Right atrium auricular region (tissue), 2 donors: Measurements from ENCODE around the gene MAGI1. TPM values are rescaled to one million over a fixed set of nuclear protein-coding genes. Genes with fewer than 3 reads are reported as not detected.

Experiments used
- DNase-seq: peaks from one replicate; pipeline ENCODE4 v3.0.0-alpha.2; 2019; ENCODE audit warnings: low spot score
- H3K27ac ChIP-seq, 2 donors: fragments of 200-600 bp; sonication (generic); 1 replicate in 1 of 2; 2 replicates in 1 of 2; pipeline ENCODE4 v1.5.1; 2016 to 2019
- H3K27me3 ChIP-seq, 2 donors: fragments of 200-600 bp; sonication (generic); one replicate each; pipeline versions ENCODE4 v1.5.1 to v1.6.0; 2017 to 2019
- H3K36me3 ChIP-seq: fragments of 200-600 bp; sonication (generic); one replicate; pipeline ENCODE4 v1.5.1; 2016
- H3K4me1 ChIP-seq, 2 donors: fragments of 200-600 bp; sonication (generic); one replicate each; pipeline versions ENCODE4 v1.5.1 to v1.6.0; 2017 to 2019
- H3K4me3 ChIP-seq, 2 donors: fragments of 200-600 bp; sonication (generic); 1 replicate in 1 of 2; 2 replicates in 1 of 2; pipeline ENCODE4 v1.5.1; 2017 to 2019; ENCODE audit warnings: mild to moderate bottlenecking in 1 of 2, moderate library complexity in 1 of 2
- H3K9me3 ChIP-seq, 2 donors: fragments of 200-600 bp; sonication (generic); one replicate each; pipeline ENCODE4 v1.5.1; 2019
- CTCF ChIP-seq, 2 donors: fragments of 200-600 bp; sonication (generic); IDR thresholded peaks; one replicate each; pipeline ENCODE4 v1.5.1; 2019; ENCODE audit warnings: antibody characterized with exemption in 2 of 2
- total RNA-seq, 2 donors: library from RNA; depleted of rRNA; stranded (reverse); fragments of >200 nt; gene quantifications; one replicate each; pipeline ENCODE4 v1.1.0, GENCODE V29; 2016

Gene MAGI1
- total RNA-seq, 2 donors from 2014 or later: 28.5 to 34.8 TPM

GRCh38 chr3:66077973-66078372 lies 39.3 kb upstream of the MAGI1 start:
- TF ChIP-seq CTCF (IDR thresholded peaks at IDR 0.05): no peak
- no peak for DNase-seq
- H3K4me3 ChIP-seq: no peak overlapping the region
- H3K27ac ChIP-seq: no peak overlapping the region
- no peaks in the 10 kb centered on the region for H3K27me3 ChIP-seq
- H3K36me3 ChIP-seq: no peaks in the 10 kb centered on the region
- no peaks in the 10 kb centered on the region for H3K9me3 ChIP-seq
- H3K4me1 ChIP-seq: no peaks in the 10 kb centered on the region

DNA sequence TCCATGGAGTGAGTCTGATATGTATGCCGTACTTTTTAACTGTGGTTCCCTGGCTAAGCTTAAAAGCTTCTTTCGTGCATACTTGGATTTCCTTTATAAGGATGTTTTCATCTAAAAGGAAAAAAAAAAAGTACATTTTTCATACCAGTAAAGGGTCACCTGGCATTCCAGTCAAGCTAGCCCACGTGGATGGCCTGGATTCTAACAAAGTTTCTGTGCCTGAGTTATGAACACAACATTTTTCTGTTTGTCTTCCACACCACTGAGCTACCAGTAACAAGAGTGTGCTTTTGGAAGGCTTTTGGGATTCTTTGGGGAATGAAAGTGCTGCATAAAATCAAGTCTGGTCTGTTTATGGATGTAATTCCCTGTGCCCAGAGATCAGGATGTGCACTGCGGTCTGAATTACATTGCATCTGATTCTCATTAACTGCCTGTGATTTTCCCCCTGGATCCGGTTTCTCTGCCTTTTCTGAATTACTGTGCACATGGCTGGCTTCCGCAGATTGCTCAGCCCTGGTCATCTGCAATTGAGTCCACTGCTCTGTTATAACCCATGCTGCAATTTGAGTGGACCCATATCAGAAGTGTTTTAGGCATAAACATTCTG lies 38.2 kb upstream of the MAGI1 start:
- no peak for TF ChIP-seq CTCF (IDR thresholded peaks at IDR 0.05)
- Histone ChIP-seq H3K27me3 (no peaks in the 10 kb centered on the region), H3K4me1 (no peaks in the 10 kb centered on the region), H3K4me3 (no peak overlapping the region), H3K27ac (no peak overlapping the region), H3K36me3 (no peaks in the 10 kb centered on the region), H3K9me3 (no peaks in the 10 kb centered on the region)
- DNase-seq: no peak

GRCh38 chr3:66075281-66075680 lies 36.6 kb upstream of the MAGI1 start:
- TF ChIP-seq CTCF (IDR thresholded peaks at IDR 0.05): no peak
- no peaks in the 10 kb centered on the region for H3K4me1 ChIP-seq
- no peak for DNase-seq

DNA sequence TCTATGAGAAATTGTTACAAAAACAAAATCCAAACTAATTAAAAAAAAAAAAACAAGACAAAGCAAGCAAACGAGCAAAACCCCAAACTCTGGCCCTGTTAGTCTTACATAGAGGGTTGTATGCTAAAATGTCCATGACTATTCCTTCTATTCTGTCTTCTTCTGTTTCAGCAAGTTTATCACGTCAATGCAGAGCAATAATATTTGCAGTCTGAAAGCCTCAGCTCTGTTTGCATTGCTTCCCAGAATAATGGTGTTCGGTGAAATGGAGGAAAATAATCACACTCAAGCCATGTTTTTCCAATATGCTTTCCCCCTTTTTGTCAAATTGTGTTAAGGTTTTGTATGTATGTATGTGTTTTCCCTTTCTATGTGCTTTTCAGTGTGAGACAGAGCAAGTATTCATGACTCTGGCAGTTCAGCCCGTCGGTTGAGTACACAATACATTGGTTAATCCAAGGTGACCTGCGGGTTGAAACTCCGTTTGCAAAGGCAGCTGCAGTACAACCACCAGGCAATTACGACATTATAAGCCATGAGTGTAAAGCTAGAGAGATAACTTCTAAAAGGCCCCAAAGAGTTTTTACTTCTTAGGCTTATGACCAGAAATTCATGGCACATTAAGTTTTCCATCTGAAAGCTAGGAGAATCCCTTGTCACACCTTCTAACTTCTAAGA lies 34.9 kb upstream of the MAGI1 start:
- no peaks in the 10 kb centered on the region for H3K36me3 ChIP-seq
- no peaks in the 10 kb centered on the region for H3K4me1 ChIP-seq
- no peak for TF ChIP-seq CTCF (IDR thresholded peaks at IDR 0.05)
- no peaks in the 10 kb centered on the region for H3K27me3 ChIP-seq
- no peak overlapping the region for H3K4me3 ChIP-seq
- H3K27ac ChIP-seq: no peak overlapping the region
- peaks cover 0 to 15% of the 10 kb centered on the region in 2 donors for H3K9me3 ChIP-seq
- DNase-seq: no peak

More at GRCh38 chr3:66075281-66075680, 36.6 kb upstream of the MAGI1 start:
- H3K27me3 ChIP-seq: no peaks in the 10 kb centered on the region
- no peak overlapping the region for H3K27ac ChIP-seq
- H3K9me3 ChIP-seq: peaks cover 0 to under 1% of the 10 kb centered on the region in 2 donors
- no peaks in the 10 kb centered on the region for H3K36me3 ChIP-seq
- H3K4me3 ChIP-seq: no peak overlapping the region

GRCh38 chr3:66068255-66068654 lies 29.5 kb upstream of the MAGI1 start:
- no peaks in the 10 kb centered on the region for H3K27me3 ChIP-seq
- H3K4me3 ChIP-seq: no peak overlapping the region
- no peak for DNase-seq
- no peaks in the 10 kb centered on the region for H3K4me1 ChIP-seq
- TF ChIP-seq CTCF (IDR thresholded peaks at IDR 0.05): no peak
- H3K9me3 ChIP-seq: peaks cover 0 to 15% of the 10 kb centered on the region in 2 donors
- no peak overlapping the region for H3K27ac ChIP-seq
- no peaks in the 10 kb centered on the region for H3K36me3 ChIP-seq
